ENCODE results near the gene CGNL1. TPM values are rescaled to one million over a fixed set of nuclear protein-coding genes. Genes with fewer than 3 reads are reported as not detected.

CGNL1 gene
- total RNA-seq, 6 donors from 2014 or later, result 40.1 to 81.8 (median 63.0) TPM

DNA sequence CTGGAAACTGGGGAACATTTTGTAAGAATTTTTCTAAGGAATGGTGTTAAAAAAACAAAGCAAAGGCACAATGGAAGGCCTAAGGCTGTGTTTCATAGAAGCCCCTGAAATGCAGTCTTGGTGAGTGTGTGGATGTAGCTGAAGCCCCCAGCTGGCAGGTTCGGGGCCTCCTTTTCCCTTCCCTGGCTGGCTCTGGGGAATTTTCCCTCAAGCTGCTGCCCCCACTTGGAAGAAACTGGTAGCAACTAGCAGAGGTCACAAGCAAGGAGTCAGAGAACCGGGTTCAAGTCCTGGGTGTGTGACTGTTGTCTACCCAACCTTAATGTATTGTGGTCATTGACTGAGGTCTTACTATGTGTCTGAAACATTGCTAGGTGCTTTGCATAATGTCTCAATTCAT is 130.1 kb downstream of the CGNL1 start:
- peaks cover 39 to 52% (median 51%) of the 10 kb centered on the region in 4 donors for H3K4me1 ChIP-seq
- no peak overlapping the region for H3K4me3 ChIP-seq
- TF ChIP-seq EP300 (IDR thresholded peaks at IDR 0.05), result peak in 1 of 4 donors; percentile 2
- TF ChIP-seq, protein P1, sequence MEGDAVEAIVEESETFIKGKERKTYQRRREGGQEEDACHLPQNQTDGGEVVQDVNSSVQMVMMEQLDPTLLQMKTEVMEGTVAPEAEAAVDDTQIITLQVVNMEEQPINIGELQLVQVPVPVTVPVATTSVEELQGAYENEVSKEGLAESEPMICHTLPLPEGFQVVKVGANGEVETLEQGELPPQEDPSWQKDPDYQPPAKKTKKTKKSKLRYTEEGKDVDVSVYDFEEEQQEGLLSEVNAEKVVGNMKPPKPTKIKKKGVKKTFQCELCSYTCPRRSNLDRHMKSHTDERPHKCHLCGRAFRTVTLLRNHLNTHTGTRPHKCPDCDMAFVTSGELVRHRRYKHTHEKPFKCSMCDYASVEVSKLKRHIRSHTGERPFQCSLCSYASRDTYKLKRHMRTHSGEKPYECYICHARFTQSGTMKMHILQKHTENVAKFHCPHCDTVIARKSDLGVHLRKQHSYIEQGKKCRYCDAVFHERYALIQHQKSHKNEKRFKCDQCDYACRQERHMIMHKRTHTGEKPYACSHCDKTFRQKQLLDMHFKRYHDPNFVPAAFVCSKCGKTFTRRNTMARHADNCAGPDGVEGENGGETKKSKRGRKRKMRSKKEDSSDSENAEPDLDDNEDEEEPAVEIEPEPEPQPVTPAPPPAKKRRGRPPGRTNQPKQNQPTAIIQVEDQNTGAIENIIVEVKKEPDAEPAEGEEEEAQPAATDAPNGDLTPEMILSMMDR (IDR thresholded peaks at IDR 0.05), result no peak
- no peaks in the 10 kb centered on the region for H3K36me3 ChIP-seq
- no peaks in the 10 kb centered on the region for H3K9me3 ChIP-seq
- H3K27me3 ChIP-seq, result no peaks in the 10 kb centered on the region
- 70 to 73% methylated on average over 2 of the region's 2 CpGs for WGBS, 2 donors
- peak overlapping the region; percentile 74 to 88 (median 86) for H3K27ac ChIP-seq
- ATAC-seq (ENCODE audit: low FRiP score in 2 of 2) (no peak), DNase-seq (no peak)

DNA sequence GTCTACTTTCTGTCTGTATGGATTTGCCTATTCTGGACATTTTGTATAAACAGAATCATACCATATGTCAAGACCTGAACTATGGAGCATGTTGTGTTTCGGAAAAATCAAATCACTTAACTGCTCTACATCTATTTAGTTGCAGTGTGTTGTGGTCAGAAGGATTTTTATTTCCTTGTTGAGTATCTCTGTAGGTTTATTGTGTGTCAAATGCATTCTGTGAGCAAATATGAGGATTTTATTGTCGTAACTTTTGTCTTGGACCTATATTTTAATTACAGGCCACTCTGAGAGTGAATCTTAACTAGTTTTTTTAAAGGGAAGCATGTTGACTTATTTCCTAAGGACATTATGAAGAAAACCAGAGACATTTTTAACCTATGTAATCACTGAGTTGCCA is 130.8 kb downstream of the CGNL1 start:
- Histone ChIP-seq H3K9me3 (no peaks in the 10 kb centered on the region), H3K4me1 (peaks cover 39 to 52% (median 51%) of the 10 kb centered on the region in 4 donors), H3K36me3 (no peaks in the 10 kb centered on the region), H3K27me3 (no peaks in the 10 kb centered on the region), H3K4me3 (no peak overlapping the region), H3K27ac (peak overlapping the region; percentile 74 to 88 (median 86))
- no peak for TF ChIP-seq EP300 (IDR thresholded peaks at IDR 0.05)
- TF ChIP-seq, protein P1 (IDR thresholded peaks at IDR 0.05), result no peak
- no peak for TF ChIP-seq POLR2A (IDR thresholded peaks at IDR 0.05)
- TF ChIP-seq POLR2AphosphoS5 (IDR thresholded peaks at IDR 0.05), result no peak
- DNase-seq, result no peak
- no peak for ATAC-seq (ENCODE audit: low FRiP score in 2 of 2)
- WGBS, 2 donors, result 88 to 90% methylated on average over 2 of the region's 2 CpGs

DNA sequence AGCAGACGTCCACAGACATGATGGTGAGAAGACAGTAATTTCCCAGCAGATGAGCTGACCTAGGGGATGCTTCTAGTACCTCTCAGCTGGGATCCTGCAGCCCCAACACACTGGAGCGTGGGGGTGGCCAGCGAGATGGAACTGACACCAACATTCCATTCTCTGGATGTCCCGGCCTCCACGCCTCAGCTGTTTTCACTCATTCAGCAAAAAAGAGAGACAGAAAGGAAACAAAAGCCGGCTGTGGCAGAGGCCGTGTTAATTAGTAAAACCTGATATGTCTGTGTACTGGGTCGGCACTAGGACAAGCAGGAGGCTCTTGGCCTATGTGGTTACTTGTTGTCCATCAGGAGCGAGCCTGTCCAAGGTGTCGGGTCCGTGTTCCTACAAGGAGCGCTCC is 132.8 kb downstream of the CGNL1 start:
- Histone ChIP-seq H3K27me3 (no peaks in the 10 kb centered on the region), H3K27ac (peak overlapping the region in 2 of 4 donors; percentile 9 to 21), H3K36me3 (no peaks in the 10 kb centered on the region), H3K4me1 (peaks cover 39 to 51% (median 44%) of the 10 kb centered on the region in 4 donors), H3K9me3 (no peaks in the 10 kb centered on the region), H3K4me3 (no peak overlapping the region)
- TF ChIP-seq EP300 (IDR thresholded peaks at IDR 0.05), result no peak
- no peak for TF ChIP-seq POLR2AphosphoS5 (IDR thresholded peaks at IDR 0.05)
- TF ChIP-seq POLR2A (IDR thresholded peaks at IDR 0.05), result no peak
- TF ChIP-seq, protein P1 (IDR thresholded peaks at IDR 0.05), result no peak
- 78 to 91% methylated on average over 12 of the region's 12 CpGs for WGBS, 2 donors
- no peak for DNase-seq
- ATAC-seq (ENCODE audit: low FRiP score in 2 of 2), result no peak

DNA sequence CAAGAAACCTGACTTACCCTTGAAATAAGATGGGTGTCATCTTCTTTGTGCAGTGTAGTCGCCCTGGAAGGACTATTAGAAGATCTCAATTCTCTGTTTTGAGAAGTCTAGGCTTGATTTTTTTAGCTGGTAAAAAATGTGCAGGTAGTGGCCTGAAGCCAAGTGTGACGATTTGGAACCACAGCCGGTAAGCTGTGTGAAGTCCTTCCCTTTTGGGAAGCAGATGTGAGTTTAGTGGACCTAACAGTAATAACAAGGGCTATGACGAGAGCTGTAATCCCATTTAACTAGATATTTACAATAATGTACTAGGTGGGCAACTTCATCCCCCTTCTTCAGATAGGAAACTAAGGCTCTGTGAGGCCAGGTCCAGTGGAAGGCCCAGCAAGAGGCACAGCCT is 133.7 kb downstream of the CGNL1 start:
- TF ChIP-seq, protein P1 (IDR thresholded peaks at IDR 0.05), result no peak
- no peak for TF ChIP-seq EP300 (IDR thresholded peaks at IDR 0.05)
- TF ChIP-seq POLR2A (IDR thresholded peaks at IDR 0.05), result no peak
- no peak for TF ChIP-seq POLR2AphosphoS5 (IDR thresholded peaks at IDR 0.05)
- no peaks in the 10 kb centered on the region for H3K9me3 ChIP-seq
- H3K36me3 ChIP-seq, result no peaks in the 10 kb centered on the region
- WGBS, 2 donors, result 39 to 42% methylated on average over 4 of the region's 4 CpGs
- H3K4me3 ChIP-seq, result no peak overlapping the region
- peaks cover 32 to 43% (median 38%) of the 10 kb centered on the region in 4 donors for H3K4me1 ChIP-seq
- H3K27ac ChIP-seq, result peak overlapping the region in 2 of 4 donors; percentile 42 to 66
- no peak for ATAC-seq (ENCODE audit: low FRiP score in 2 of 2)
- DNase-seq, result no peak
- H3K27me3 ChIP-seq, result no peaks in the 10 kb centered on the region

DNA sequence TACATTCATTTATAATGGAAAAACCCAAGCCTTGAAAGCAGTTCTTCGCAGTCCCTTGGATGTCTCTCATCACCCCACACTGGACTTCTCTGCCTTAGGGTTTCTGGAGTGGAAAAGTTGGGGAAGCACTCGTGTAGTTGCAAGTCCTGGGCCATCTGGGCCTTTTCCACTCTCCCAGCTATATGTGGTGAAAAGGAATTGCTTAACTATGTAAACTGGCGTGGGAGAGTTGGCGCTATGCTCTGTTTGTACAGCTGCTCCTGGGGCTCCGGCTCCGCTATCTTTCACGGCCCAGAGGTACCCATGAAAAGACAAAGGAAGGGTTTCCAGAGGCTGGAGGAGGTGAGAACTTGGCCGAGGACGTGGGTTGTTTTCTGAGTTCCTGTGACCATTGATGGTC is 134.3 kb downstream of the CGNL1 start:
- no peaks in the 10 kb centered on the region for H3K9me3 ChIP-seq
- 52 to 76% methylated on average over 9 of the region's 9 CpGs for WGBS, 2 donors
- H3K4me1 ChIP-seq, result peaks cover 25 to 36% (median 31%) of the 10 kb centered on the region in 4 donors
- TF ChIP-seq, protein P1 (IDR thresholded peaks at IDR 0.05), result no peak
- TF ChIP-seq EP300 (IDR thresholded peaks at IDR 0.05) (no peak), POLR2AphosphoS5 (IDR thresholded peaks at IDR 0.05) (no peak)
- H3K27me3 ChIP-seq, result no peaks in the 10 kb centered on the region
- no peaks in the 10 kb centered on the region for H3K36me3 ChIP-seq
- ATAC-seq (ENCODE audit: low FRiP score in 2 of 2) (no peak), DNase-seq (peak in 1 of 2 donors; percentile 47)
- H3K27ac ChIP-seq, result peak overlapping the region in 2 of 4 donors; percentile 11 to 66
- no peak overlapping the region for H3K4me3 ChIP-seq

All from upper lobe of left lung (tissue), 6 donors.